Progenitor cell of endocrine pancreas (in vitro differentiated cells): ENCODE data around the gene PDGFA. TPM values are rescaled to one million over a fixed set of nuclear protein-coding genes. Genes with fewer than 3 reads are reported as not detected.

Source experiments
- DNase-seq: peaks from one replicate; pipeline ENCODE4 v3.0.0; 2021; ENCODE audit warnings: low spot score; ENCODE audit not compliant: unreplicated experiment
- H3K27ac Mint-ChIP-seq: 2 replicates; pipeline ENCODE4 v1.8.0; 2021; ENCODE audit warnings: mild to moderate bottlenecking, moderate library complexity, mixed read lengths
- H3K27me3 Mint-ChIP-seq: 2 replicates; pipeline ENCODE4 v1.8.0; 2021; ENCODE audit warnings: mixed read lengths
- H3K36me3 Mint-ChIP-seq: 2 replicates; pipeline ENCODE4 v1.8.0; 2022; ENCODE audit warnings: mixed read lengths; ENCODE audit not compliant: insufficient read depth
- H3K4me1 Mint-ChIP-seq: 2 replicates; pipeline ENCODE4 v1.8.0; 2021; ENCODE audit warnings: low read depth, mixed read lengths
- H3K4me3 Mint-ChIP-seq: 2 replicates; pipeline ENCODE4 v1.8.0; 2021; ENCODE audit warnings: low read depth, mild to moderate bottlenecking, moderate library complexity, mixed read lengths
- H3K9me3 Mint-ChIP-seq: 2 replicates; pipeline ENCODE4 v1.8.0; 2021; ENCODE audit warnings: low read depth, mixed read lengths
- total RNA-seq: library from RNA; stranded (reverse); gene quantifications from 2 replicates; pipeline ENCODE4 v1.2.1, GENCODE V29; 2021
- TF ChIP-seq, protein P1 (sequence below): fragments of 200-600 bp; sonication (generic); IDR thresholded peaks from one replicate; pipeline ENCODE4 v1.5.0; 2021; ENCODE audit warnings: antibody characterized with exemption, mild to moderate bottlenecking; ENCODE audit not compliant: unreplicated experiment

The PDGFA gene
- total RNA-seq, 1 donor from 2014 or later, result 86.2 TPM

DNA sequence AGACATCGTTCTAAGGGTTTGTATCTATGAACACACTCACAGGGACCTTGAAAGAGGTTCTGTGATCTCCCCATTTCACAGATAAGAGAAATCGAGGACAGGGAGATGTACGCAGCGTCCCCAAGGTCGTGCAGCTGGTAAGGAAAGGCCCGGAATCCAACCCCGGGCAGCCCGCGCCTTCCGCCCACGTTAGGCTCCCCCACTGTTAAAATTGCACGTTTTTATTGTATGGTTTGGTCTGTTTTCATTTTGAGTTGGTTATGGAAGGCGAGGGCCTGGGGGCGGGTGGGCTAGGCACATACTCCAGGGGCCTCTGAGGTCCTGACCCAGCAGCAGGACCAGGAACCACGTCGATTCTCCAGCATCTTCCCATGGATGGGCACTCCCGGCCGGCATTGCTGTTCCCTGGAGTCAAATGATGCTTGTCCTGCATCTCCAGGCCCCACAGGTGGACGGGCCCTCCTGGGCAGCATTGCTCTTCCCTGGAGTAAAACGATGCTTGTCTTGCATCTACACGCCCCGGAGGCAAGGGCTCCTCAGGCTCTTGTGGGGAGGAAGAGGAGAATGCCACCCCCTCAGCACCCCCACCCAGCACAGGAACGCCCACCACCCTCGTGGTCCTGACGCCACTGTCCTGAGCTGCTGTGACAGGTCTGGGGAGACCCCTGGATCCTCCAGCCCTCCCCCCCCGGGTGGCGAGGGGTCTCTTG lies 65.9 kb downstream of the PDGFA start:
- Mint-ChIP-seq H3K4me3 (no peak overlapping the region), H3K36me3 (no peaks in the 10 kb centered on the region), H3K27me3 (peaks cover 18% of the 10 kb centered on the region), H3K4me1 (peaks cover 3% of the 10 kb centered on the region), H3K9me3 (no peaks in the 10 kb centered on the region), H3K27ac (no peak overlapping the region)
- TF ChIP-seq, protein P1, sequence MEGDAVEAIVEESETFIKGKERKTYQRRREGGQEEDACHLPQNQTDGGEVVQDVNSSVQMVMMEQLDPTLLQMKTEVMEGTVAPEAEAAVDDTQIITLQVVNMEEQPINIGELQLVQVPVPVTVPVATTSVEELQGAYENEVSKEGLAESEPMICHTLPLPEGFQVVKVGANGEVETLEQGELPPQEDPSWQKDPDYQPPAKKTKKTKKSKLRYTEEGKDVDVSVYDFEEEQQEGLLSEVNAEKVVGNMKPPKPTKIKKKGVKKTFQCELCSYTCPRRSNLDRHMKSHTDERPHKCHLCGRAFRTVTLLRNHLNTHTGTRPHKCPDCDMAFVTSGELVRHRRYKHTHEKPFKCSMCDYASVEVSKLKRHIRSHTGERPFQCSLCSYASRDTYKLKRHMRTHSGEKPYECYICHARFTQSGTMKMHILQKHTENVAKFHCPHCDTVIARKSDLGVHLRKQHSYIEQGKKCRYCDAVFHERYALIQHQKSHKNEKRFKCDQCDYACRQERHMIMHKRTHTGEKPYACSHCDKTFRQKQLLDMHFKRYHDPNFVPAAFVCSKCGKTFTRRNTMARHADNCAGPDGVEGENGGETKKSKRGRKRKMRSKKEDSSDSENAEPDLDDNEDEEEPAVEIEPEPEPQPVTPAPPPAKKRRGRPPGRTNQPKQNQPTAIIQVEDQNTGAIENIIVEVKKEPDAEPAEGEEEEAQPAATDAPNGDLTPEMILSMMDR, result no peak
- DNase-seq, result no peak

DNA sequence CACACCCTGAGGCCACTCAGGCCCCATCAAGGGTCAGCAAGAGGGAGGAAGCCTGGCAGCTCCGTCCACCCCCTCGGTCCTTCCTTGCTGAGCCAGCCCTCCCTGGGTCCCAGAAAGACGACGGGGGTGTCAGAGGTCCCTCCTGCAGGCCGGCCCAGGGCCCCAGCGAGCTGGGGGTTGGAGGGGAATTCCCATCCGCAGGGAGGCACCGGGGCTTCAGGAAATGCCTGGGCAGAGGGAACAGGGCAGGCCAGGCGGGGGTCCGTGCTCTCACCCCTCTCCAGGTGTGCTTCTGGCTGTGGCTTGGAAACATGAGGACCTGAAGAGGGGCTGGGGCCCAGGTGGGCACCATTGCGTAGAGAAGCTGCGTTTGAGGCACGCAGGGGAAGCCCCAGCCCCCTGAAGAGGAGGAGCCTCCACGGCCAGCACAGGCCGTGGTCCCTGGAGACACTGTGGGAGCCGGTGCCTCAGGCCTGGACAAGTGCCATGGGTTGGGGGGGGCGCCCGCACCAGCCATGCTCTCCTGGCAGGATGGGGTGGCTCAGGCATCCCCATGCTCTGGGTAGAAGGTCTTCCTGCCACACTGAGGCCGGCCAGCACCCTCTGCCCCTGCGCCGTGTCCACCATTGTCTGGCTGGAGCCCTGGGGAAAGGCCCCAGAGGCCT lies 66.7 kb downstream of the PDGFA start:
- Mint-ChIP-seq H3K4me1 (peaks cover 3% of the 10 kb centered on the region), H3K4me3 (no peak overlapping the region), H3K27ac (no peak overlapping the region), H3K36me3 (no peaks in the 10 kb centered on the region), H3K9me3 (no peaks in the 10 kb centered on the region), H3K27me3 (peaks cover 19% of the 10 kb centered on the region)
- TF ChIP-seq, protein P1, result no peak
- no peak for DNase-seq

DNA sequence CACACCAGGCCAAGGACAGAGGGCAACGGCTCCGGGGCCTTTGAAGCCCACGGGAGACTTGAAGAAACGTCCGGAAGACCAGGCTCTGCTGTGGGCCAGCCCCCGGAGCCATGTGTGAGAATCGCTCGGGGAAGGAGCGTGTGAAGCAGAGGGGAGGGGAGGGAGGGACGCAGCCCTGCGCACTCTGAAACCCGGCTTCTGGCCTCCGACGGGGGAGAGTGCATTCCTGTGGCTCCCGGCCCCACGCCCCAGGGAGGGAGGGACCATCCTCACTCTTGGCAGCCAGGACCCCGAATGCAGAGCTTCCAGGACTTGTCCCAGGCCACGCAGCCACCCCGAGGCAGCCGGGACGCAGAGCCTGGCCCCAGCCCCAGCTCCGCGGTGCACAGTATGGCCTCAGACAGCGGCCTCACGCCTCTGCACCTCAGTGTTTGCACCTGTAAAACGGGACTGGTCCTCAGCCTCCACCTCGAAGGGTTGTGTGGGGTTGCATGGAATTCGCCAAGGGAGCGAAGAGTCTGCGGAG lies 67.4 kb downstream of the PDGFA start:
- DNase-seq, result no peak
- Mint-ChIP-seq H3K4me3 (no peak overlapping the region), H3K27me3 (peaks cover 19% of the 10 kb centered on the region), H3K9me3 (no peaks in the 10 kb centered on the region), H3K36me3 (no peaks in the 10 kb centered on the region), H3K4me1 (peaks cover 3% of the 10 kb centered on the region), H3K27ac (no peak overlapping the region)
- TF ChIP-seq, protein P1, result no peak

DNA sequence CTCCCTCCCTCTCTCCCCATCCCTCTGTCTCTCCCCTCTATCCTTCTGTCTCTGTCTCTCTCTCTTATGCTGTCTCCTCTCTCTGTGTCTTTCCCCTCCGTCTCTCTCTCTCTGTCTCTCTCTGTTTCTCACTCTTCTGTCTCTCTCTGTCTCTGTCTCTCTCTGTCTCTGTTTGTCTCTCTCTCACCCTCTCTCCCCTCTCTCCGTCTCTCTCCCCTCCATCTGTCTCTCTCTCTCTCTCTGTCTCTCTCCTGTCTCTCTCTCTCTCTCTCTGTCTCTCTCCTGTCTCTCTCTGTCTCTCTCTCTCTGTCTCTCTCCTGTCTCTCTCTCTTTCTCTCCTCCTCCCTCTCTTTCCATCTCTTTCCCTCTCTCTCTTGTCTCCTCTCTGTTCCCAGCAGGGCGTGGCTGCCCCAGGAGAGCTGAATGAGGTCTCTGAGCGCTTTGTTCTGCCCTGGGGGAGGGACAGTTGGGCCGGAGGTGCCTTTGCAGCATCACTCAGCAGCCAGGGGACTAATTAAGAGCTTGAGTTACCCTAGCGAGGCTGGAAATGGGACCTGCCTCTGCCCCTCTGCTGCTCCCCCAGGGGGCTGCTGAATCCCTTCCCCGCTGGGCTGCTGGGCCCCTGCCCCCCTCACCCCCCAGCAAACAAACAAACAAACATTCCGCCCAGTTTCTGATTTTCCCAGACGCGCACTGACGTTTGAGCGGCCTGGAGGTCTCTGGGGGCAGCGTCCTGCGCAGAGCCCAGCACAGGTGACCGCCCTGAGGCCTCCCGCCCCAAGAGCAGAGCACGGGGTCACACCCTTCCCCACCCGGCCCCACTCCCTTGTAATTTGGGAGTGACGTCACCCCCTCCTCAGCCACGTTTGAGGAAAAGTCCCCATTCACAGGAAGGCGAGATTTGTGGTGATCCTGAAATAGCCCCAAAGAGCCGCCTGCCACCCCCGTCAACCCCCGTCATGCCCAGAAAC lies 68.1 kb downstream of the PDGFA start:
- DNase-seq, result no peak
- Mint-ChIP-seq H3K27ac (peak overlapping the region; percentile 31), H3K27me3 (peaks cover 19% of the 10 kb centered on the region), H3K4me1 (peaks cover 3% of the 10 kb centered on the region), H3K4me3 (no peak overlapping the region), H3K9me3 (no peaks in the 10 kb centered on the region), H3K36me3 (no peaks in the 10 kb centered on the region)
- TF ChIP-seq, protein P1, result no peak

DNA sequence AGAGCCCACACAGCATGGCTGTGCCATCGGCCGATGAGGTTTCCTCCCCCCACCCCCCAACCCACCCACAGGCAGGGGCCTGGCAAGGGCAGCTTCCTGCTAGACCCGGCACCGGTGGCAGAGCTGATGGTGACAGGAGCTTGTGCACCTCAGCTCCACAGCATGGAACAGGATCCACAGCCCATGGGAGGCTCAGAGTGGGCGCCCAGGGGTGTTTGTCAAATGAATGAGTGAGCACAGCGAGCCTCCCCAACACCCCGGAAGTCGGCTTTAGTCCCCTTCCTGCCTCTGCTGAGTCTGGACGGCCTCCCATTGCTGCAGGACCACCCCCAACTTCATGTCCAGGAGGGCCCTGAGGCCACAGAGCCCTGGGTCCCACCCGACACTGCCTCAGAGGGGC lies 68.9 kb downstream of the PDGFA start:
- peaks cover 19% of the 10 kb centered on the region for H3K27me3 Mint-ChIP-seq
- no peaks in the 10 kb centered on the region for H3K9me3 Mint-ChIP-seq
- no peak overlapping the region for H3K27ac Mint-ChIP-seq

More for the DNA sequence above, 68.9 kb downstream of the PDGFA start:
- H3K4me1 Mint-ChIP-seq, result peaks cover 3% of the 10 kb centered on the region
- no peak for DNase-seq
- H3K4me3 Mint-ChIP-seq, result no peak overlapping the region
- TF ChIP-seq, protein P1, result no peak
- H3K36me3 Mint-ChIP-seq, result no peaks in the 10 kb centered on the region
